ENCODE results near the gene ERF.

The ERF gene

DNA sequence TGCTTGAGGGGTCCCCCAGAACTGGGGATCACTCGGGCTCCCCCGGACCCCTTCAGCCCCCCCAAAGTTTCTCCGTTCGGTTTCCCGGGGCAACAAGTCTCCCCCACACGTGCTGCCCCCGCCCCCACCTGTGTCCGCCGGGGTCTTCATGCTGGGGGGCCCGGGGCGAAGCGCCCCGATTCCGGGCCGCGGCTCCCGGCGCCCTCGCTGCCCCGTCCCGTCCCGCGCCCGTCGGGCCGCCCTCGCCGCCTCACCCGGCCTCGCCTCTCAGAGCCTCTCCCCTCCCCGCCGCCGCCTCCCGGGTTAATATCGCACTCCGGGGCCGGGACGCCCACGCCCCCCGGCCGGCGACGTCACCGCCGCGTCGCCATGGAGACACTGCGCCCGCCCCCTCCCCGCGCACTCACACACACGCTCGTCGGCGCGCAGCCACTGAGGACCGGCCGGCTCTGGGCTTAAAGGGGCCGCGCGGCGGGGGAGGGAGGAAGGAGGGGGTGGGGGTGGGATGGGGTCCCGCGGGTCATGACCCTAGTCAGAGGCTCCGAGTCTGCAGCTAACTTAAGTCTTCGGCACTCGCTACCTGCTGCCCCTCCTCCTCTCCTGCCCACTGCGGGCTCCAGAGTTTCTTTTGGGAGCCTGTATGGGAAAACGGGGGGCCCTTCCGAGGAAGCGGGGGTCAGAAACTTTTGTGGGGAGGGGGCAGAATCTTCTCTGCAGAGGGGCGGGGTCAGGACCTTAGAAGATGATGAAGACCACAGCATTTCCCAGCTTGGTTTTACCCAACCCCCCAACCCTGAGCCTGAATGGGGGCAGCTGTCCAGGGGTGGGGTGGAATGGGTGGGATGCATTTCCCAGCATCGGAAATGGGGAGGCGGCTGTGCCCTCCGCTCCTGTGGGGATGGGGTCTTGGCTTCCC lies at the start of gene ERF:
Gene ERF (minus strand): TSS at position 279 of the 916 bp plus-strand sequence. CDS start 129 bp downstream, at position 150.
- DNase-seq = peak; percentile 96

DNA sequence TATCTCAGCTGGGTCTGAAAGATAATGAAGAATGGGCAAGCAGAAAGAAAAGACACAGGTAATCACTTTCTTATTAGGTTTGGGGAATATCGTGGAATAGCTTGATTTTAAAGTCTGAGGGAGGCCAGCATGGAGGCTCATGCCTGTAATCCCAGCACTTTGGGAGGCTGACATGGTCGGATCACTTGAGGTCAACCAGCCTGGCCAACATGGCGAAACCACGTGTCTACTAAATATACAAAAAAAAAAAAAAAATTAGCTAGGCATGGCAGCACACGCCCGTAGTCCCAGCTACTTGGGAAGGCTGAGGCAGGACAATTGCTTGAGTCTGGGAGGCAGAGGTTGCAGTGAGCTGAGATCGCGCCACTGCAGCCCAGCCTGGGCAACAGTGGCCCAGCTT lies 48.9 kb upstream of the ERF start:
- DNase-seq = no peak

DNA sequence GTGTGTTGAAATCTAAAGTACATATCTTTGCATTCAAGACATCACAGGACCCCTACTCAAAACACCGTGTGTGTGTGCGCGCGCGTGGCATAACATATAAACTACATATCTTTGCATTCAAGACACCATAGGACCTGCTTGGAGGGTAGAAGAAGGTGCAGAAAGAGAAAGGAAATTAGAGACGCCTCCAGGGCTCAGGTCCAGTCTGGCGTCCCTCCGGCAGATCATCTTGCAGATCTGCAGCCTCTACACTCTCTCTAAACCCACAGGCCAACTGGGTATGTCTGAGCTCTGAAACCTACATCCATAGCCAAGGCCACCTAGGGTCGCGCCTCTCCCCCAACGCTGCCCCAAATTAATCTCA lies 48.2 kb upstream of the ERF start:
- no peak for DNase-seq

DNA sequence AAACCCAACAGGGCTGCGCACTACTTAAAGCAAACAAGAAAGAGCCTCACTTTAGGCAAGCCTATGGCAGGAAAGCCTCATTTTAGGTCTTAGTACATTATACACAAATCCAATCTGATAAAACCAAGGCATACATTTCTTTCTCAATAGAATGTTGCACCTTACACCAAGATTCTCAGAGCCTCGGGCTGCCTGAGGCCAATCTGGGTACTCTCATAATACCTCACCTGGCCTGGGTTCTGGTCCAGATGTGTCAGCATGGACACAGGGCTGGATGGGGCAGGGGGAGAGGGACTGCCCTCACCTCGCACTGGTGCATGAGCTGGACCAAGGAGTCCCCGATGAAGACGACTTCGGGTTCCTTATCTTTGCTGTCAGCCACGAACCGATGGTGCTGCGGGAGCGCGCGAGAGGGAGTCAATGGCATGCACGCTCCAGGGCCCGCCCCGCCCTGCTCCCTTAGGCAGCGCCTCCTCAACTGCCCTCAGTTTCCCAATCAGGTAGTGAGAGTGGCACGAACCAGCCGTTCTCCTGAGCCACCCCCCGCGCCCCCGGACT lies 46.8 kb upstream of the ERF start, which contains the start of gene PRR19:
Gene PRR19 (plus strand): TSS at position 487 of the 558 bp plus-strand sequence. CDS start 7,453 bp downstream, outside the sequence.
- peak; percentile 86 for DNase-seq

DNA sequence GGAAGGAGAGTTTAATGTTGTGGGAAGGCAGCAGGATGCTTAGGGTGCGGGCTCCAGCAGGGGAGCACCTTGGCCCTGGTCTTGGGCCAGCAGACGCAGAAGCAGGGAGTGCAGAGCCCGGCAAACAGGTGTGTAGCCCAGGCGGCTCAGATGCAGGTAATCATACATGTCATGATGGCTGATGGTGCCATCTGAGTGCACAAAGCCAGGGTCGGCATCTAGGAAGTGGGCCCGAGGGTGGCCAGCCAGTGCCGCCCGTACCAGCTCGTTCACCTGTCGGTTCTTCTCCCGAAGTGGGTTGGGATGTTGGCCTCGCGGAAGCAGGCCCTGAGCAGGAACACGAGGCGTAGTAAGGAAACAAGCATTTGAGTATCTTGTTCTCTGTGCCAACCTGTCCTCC lies 42.1 kb upstream of the ERF start:
- no peak for DNase-seq

DNA sequence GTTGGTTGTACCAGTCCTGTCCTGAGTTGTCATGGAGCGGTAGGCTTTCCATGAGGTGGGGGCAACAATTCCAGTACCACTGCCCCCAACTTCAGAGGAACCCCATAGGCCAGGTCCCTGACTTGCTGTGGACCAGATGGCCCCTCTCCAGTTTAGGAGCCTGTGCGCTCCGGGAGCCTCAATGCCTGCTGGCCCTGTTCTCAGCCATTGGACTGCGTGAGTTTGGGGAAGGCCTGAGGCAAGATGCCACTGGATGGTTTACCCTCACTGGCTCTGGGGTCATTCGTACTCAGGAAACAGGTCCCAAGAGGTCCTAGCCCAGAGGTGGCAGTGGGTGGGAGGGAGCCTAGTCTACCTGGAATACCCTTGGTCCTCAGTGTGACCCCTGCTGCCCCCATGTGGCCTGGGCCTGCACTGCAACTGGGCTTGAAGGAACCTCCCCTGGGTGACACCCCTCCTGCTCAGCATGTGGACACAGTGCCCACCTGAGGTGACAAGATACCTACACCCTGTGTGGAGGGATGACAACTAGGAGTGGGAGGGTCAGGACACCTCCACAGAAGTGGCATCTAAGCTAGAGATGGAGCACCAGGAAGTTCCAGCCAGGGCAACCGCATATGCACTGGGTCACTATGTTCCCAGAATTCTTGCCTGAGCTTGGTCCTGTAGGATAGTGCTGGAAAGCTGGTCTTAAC lies 41.0 kb upstream of the ERF start:
- DNase-seq = peak; percentile 87

DNA sequence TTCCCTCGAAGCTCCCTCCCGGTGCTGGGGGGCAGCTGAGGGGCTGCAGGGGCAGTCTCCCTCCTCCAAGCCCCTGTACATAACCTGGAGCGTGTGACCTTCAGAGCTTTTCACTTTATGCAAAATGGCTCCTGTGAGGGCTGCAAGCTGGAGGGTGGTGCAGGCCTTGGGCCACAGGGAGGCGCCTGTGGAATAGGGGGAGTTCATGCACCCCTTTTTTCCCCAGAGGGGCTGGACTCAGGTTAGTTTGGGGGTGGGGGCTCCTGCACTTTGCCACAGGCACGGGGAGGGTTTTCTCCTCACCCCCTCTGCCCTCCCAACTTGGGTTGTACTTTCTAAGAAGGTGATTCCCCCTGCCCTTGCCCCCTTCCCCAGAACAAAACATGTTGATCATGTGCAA lies 40.4 kb upstream of the ERF start:
- no peak for DNase-seq

DNA sequence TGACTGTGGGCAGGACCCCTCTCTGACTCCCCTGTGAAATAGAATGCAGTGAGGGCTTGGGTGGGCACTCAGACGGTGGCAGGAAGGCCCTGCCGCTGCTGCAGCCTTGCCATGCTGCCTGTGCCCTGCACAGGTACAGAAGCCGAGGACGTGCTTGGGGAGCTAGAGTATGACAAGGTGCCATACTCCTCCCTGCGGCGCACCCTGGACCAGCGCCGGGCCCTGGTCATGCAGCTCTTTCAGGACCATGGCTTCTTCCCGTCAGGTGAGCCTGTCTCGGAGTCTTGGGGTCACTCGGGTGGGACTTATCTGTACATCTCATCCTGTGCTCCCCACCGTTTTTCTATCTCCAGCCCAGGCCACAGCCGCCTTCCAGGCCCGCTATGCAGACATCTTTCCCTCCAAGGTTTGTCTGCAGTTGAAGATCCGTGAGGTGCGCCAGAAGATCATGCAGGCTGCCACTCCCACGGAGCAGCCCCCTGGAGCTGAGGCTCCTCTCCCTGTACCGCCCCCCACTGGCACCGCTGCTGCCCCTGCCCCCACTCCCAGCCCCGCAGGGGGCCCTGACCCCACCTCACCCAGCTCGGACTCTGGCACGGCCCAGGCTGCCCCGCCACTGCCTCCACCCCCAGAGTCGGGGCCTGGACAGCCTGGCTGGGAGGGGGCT lies 39.7 kb upstream of the ERF start:
- no peak for DNase-seq

DNA sequence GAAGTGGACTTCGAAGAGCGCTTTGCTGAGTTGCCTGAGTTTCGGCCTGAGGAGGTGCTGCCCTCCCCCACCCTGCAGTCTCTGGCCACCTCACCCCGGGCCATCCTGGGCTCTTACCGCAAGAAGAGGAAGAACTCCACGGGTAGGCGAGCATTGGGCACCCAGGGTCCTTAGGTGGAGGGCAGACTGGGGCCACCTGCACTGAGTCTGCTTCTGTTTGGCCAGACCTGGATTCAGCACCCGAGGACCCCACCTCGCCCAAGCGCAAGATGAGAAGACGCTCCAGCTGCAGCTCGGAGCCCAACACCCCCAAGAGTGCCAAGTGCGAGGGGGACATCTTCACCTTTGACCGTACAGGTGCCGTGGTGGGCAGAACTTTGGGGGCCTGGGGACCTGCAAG lies 39.0 kb upstream of the ERF start:
- DNase-seq = no peak

DNA sequence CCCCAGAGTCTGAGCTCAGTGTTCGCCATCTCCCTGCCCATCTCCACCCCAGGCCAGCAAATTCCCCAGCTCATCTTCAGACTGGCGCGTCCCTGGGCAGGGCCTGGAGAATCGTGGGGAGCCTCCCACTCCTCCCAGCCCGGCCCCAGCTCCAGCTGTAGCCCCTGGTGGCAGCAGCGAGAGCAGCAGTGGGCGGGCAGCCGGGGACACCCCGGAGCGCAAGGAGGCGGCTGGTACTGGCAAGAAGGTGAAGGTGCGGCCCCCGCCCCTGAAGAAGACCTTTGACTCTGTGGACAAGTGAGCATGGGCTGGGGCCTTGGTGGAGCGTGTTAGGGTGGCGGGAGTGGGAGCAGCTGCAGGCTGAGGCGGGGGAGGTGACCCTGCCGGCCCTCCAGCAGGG lies 38.6 kb upstream of the ERF start:
- no peak for DNase-seq

DNA sequence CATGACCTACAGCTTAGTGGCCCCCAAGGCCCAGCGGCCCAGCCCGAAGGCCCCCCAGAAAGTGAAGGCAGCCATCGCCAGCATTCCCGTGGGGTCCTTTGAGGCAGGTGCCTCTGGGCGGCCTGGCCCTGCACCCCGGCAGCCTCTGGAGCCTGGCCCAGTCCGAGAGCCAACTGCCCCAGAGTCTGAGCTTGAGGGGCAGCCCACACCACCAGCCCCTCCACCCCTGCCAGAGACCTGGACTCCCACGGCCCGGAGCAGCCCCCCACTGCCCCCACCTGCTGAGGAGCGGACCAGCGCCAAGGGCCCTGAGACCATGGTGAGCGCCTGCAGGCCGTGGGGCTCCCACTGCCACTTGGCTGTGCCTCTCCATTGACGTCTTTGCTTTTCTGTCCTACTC lies 38.0 kb upstream of the ERF start:
- DNase-seq = no peak

DNA sequence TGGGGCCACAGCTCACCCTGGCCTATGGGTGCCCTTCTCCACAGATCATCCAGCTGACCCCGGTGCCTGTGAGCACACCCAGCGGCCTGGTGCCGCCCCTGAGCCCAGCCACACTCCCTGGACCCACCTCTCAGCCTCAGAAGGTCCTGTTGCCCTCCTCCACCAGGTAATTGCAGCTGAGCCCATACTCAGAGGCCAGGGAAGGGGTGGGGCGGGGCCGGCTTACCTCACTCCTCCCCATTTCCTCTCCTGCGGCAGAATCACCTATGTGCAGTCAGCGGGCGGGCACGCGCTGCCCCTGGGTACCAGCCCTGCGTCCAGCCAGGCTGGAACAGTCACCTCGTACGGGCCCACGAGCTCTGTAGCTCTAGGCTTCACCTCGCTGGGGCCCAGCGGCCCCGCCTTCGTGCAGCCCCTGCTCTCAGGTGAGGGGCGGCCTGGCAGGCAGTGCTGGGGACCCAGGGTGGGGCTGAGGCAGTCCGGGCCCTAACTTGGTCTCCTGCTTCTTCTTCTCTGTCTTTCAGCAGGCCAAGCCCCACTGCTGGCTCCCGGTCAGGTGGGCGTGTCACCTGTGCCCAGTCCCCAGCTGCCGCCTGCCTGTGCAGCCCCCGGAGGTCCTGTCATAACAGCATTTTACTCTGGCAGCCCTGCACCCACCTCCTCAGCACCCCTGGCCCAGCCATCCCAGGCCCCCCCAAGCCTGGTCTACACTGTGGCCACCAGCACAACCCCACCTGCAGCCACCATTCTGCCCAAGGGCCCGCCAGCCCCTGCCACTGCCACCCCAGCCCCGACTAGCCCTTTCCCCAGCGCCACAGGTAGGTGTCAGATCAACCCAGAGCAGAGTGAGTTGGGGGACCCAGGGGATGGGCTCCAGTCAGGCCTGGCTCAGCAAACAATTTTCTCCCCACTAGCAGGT lies 37.4 kb upstream of the ERF start:
- no peak for DNase-seq

DNA sequence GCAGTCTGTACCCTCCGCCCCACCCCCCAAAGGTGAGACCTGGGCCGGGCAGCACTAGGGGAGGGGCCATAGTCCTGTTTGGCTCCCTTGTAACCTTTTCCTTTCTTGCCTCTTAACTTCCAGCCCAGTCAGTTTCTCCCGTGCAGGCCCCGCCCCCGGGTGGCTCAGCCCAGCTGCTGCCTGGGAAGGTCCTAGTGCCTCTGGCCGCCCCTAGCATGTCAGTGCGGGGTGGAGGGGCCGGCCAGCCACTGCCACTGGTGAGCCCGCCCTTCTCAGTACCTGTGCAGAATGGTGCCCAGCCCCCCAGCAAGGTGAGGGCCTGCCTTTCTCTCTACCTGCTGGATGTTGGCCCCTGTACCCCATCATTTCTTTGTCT lies 36.5 kb upstream of the ERF start:
- DNase-seq = no peak

DNA sequence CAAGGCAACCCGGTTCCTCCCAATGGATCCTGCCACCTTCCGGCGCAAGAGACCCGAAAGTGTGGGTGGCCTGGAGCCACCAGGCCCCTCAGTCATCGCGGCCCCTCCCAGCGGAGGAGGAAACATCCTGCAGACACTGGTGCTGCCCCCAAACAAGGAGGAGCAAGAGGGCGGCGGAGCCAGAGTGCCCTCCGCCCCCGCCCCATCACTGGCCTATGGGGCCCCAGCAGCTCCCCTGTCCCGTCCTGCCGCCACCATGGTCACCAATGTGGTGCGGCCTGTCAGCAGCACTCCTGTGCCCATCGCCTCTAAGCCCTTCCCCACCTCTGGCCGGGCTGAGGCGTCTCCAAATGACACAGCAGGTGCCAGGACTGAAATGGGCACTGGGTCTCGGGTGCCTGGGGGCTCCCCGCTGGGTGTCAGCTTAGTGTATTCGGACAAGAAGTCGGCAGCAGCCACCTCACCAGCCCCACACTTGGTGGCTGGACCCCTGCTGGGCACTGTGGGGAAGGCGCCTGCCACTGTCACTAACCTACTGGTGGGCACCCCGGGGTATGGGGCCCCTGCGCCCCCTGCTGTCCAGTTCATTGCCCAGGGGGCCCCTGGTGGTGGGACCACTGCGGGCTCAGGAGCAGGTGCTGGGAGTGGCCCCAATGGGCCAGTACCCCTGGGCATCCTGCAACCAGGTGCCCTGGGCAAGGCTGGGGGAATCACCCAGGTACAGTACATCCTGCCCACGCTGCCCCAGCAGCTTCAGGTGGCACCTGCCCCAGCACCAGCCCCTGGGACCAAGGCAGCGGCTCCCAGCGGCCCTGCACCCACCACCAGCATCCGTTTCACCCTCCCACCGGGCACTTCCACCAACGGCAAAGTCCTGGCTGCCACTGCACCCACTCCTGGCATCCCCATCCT lies 35.9 kb upstream of the ERF start:
- peak; percentile 88 for DNase-seq

DNA sequence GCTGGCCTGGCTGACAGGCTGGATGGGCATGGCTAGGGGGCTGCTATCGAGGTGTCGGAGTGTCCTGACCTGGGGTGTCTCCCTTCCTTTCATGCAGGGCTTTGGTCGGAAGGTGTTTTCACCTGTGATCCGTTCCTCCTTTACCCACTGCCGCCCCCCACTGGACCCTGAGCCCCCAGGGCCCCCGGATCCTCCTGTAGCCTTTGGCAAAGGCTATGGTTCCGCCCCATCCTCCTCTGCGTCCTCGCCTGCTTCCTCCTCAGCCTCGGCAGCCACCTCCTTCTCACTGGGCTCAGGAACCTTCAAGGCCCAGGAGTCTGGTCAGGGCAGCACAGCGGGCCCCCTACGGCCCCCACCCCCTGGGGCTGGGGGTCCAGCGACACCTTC lies 35.2 kb upstream of the ERF start:
- DNase-seq = no peak

DNA sequence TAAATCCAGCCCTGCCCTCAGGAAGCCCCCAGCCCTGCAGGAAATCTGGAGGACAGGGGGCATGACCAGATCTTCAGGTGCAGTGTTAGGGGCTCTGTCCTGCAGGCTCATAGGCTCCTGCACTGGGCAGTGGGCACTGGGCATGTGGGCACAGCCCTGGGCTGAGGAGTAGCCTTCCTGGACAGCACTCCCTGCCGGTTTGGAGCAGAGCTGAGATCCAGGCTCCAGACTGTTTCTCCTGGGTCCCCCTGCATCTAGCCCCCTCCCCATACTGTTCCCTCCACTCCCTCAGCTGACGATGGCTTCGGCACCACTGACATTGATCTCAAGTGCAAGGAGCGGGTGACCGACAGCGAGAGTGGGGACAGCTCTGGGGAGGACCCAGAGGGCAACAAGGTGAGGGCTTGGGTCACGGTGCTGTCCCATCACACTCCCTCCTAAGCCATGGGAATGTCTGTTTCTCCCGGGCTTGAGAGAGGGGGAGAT lies 34.7 kb upstream of the ERF start:
- DNase-seq = no peak

DNA sequence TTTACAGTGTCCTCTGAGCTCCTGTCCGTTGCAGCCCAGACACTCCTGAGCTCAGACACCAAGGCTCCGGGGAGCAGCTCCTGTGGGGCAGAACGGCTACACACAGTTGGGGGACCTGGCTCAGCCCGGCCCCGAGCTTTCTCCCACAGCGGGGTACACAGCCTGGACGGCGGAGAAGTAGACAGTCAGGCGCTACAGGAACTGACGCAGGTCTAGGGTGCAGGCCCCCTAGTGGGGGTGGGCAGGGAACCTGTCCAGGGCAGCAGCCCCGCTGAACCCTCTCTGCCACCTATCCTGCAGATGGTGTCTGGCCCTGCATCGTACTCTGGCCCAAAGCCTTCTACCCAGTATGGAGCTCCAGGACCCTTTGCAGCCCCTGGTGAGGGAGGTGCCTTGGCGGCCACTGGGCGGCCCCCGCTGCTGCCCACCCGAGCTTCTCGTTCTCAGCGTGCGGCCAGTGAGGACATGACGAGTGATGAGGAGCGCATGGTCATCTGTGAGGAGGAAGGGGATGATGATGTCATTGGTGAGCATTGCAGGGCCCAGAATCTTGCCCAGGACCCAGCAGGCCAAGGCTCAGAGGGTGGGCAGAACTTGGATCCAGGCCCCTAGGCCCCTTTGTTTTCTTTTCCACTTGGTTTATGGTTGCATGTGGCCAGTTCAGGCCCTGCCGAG lies 34.1 kb upstream of the ERF start:
- DNase-seq = no peak

DNA sequence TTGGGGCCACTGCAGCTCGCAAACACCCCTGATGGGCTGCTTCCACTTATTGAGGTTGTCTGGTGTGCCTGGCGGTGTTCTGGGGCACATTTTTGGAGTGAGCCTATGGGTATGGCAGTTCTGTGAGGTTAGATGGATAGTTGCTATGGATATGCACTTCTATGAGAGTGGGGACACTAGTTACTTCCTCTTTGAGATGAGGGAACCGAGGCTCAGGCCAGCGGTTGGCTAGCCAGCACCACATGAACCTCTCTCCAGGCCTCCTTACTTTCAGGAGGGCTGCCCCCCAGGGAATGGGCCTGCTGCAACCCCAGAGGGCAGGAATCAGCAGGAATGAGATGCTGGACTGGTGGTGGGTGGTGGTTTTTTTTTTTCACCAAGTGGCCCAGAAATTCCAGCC lies 33.5 kb upstream of the ERF start:
- peak; percentile 77 for DNase-seq

DNA sequence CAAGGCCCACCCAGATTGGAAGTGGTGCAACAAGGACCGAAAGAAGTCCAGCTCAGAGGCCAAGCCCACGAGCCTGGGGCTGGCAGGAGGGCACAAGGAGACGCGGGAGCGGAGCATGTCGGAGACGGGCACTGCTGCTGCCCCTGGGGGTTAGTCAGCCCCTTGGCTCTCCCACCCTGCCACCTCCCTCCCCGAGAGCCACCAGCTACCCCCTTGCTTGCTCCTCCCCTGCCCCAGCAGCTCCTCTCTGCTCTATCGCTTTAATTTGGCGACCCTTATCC lies 32.8 kb upstream of the ERF start:
- no peak for DNase-seq

DNA sequence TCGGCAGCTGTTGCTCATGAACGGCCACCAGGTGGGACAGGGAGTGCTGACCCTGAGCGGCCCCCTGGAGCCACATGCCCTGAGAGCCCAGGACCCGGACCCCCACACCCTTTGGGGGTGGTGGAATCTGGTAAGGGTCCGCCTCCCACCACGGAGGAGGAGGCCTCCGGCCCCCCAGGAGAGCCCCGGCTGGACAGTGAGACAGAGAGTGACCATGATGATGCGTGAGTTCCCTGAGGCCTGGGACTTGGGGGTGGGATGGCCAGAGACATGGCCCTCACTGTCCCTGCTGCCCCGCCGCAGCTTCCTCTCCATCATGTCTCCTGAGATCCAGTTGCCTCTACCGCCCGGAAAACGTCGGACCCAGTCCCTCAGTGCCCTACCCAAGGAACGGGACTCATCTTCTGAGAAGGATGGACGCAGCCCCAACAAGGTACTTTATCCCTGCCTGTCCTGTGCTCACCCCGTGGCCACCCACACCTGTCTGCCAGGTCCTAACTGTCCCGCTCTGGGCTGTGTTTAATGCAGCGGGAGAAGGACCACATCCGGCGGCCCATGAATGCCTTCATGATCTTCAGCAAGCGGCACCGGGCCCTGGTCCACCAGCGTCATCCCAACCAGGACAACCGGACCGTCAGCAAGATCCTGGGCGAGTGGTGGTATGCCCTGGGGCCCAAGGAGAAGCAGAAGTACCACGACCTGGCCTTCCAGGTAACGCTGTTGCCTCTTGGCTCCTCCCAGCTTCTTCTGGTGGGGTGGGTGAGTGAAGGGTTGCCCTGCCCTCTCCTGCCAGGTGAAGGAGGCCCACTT lies 32.3 kb upstream of the ERF start:
- no peak for DNase-seq
